Mesothelial cell of epicardium (in vitro differentiated cells): Measurements from ENCODE around the gene EXOSC2. TPM values are rescaled to one million over a fixed set of nuclear protein-coding genes. Genes with fewer than 3 reads are reported as not detected.

Experiments used
- DNase-seq, 2 experiments: peaks; one replicate each; pipeline ENCODE4 v3.0.0; 2021; ENCODE audit warnings: low spot score in 2 of 2; ENCODE audit not compliant: unreplicated experiment in 2 of 2
- H3K27ac Mint-ChIP-seq: 2 replicates; pipeline ENCODE4 v1.8.0; 2021; ENCODE audit warnings: mixed read lengths
- H3K27me3 Mint-ChIP-seq: 2 replicates; pipeline ENCODE4 v1.8.0; 2021; ENCODE audit warnings: low read depth, mixed read lengths
- H3K36me3 Mint-ChIP-seq: 2 replicates; pipeline ENCODE4 v1.8.0; 2021; ENCODE audit warnings: mixed read lengths
- H3K4me1 Mint-ChIP-seq: 2 replicates; pipeline ENCODE4 v1.8.0; 2021; ENCODE audit warnings: mixed read lengths
- H3K4me3 Mint-ChIP-seq: 2 replicates; pipeline ENCODE4 v1.8.0; 2021; ENCODE audit warnings: mild to moderate bottlenecking, moderate library complexity, mixed read lengths
- H3K9me3 Mint-ChIP-seq: 2 replicates; pipeline ENCODE4 v1.8.0; 2021; ENCODE audit warnings: mixed read lengths
- total RNA-seq: library from RNA; stranded (reverse); gene quantifications from 3 replicates; pipeline ENCODE4 v1.2.1, GENCODE V29; 2021
- TF ChIP-seq, protein P1 (sequence below): fragments of 200-600 bp; sonication (generic); IDR thresholded peaks from one replicate; pipeline ENCODE4 v1.5.0; 2021; ENCODE audit warnings: antibody characterized with exemption; ENCODE audit not compliant: unreplicated experiment

The EXOSC2 gene
- total RNA-seq, 1 donor from 2014 or later: 52.8 TPM

DNA sequence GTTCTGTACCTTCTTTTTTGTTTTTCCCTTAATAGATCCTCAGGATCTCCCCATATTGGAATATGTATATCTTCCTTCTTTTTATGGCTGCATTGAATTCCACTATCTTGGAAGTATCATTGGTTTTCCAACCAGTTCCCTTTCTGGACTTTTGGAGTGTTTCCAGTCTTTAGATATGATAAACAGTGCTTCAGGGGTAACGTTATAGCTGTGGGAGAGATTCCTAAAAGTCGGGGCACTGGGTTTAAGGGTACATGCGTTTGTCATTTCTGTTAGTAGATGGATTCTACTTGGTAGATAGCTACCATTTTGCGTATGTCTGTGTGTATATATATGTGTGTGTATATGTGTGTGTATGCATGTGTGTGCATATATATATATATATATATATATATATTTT, 42.0 kb downstream of the EXOSC2 start:
- peaks cover 11% of the 10 kb centered on the region for H3K4me1 Mint-ChIP-seq
- no peak overlapping the region for H3K4me3 Mint-ChIP-seq
- TF ChIP-seq, protein P1, sequence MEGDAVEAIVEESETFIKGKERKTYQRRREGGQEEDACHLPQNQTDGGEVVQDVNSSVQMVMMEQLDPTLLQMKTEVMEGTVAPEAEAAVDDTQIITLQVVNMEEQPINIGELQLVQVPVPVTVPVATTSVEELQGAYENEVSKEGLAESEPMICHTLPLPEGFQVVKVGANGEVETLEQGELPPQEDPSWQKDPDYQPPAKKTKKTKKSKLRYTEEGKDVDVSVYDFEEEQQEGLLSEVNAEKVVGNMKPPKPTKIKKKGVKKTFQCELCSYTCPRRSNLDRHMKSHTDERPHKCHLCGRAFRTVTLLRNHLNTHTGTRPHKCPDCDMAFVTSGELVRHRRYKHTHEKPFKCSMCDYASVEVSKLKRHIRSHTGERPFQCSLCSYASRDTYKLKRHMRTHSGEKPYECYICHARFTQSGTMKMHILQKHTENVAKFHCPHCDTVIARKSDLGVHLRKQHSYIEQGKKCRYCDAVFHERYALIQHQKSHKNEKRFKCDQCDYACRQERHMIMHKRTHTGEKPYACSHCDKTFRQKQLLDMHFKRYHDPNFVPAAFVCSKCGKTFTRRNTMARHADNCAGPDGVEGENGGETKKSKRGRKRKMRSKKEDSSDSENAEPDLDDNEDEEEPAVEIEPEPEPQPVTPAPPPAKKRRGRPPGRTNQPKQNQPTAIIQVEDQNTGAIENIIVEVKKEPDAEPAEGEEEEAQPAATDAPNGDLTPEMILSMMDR: no peak
- DNase-seq: no peak
- H3K36me3 Mint-ChIP-seq: no peaks in the 10 kb centered on the region
- H3K27ac Mint-ChIP-seq: no peak overlapping the region
- no peaks in the 10 kb centered on the region for H3K27me3 Mint-ChIP-seq
- H3K9me3 Mint-ChIP-seq: no peaks in the 10 kb centered on the region

- Mint-ChIP-seq H3K4me1 (peaks cover 7% of the 10 kb centered on the region), H3K4me3 (no peak overlapping the region), H3K27ac (no peak overlapping the region), H3K36me3 (no peaks in the 10 kb centered on the region), H3K27me3 (no peaks in the 10 kb centered on the region), H3K9me3 (no peaks in the 10 kb centered on the region)
- TF ChIP-seq, protein P1: no peak
- DNase-seq: no peak
Measured at GRCh38 chr9:130736834-130737233, 43.3 kb downstream of the EXOSC2 start.

GRCh38 chr9:130738281-130738680, 44.7 kb downstream of the EXOSC2 start:
- no peak for DNase-seq
- Mint-ChIP-seq H3K4me3 (no peak overlapping the region), H3K27me3 (no peaks in the 10 kb centered on the region), H3K9me3 (no peaks in the 10 kb centered on the region), H3K36me3 (no peaks in the 10 kb centered on the region), H3K27ac (no peak overlapping the region), H3K4me1 (no peaks in the 10 kb centered on the region)
- TF ChIP-seq, protein P1: no peak

DNA sequence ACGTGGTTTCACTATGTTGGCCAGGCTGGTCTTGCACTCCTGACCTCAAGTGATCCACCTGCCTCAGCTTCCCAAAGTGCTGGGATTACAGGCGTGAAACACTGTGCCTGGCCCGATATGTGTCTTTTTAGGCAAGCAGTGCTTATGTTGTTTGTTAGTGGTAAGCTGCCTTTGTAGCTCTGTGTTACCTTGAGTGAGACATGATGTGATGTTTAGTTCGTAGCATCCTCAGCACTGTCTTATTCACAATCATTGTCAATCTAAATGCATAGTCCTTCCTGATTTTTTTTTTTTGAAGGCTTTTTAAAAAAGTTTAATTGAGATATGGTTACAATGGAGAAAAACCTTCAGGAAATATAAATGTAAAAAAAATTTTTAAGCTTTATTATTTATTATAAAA, 45.5 kb downstream of the EXOSC2 start:
- H3K36me3 Mint-ChIP-seq: no peaks in the 10 kb centered on the region
- H3K4me3 Mint-ChIP-seq: no peak overlapping the region
- no peaks in the 10 kb centered on the region for H3K27me3 Mint-ChIP-seq
- TF ChIP-seq, protein P1: no peak
- DNase-seq: no peak
- no peaks in the 10 kb centered on the region for H3K9me3 Mint-ChIP-seq
- no peaks in the 10 kb centered on the region for H3K4me1 Mint-ChIP-seq
- no peak overlapping the region for H3K27ac Mint-ChIP-seq

DNA sequence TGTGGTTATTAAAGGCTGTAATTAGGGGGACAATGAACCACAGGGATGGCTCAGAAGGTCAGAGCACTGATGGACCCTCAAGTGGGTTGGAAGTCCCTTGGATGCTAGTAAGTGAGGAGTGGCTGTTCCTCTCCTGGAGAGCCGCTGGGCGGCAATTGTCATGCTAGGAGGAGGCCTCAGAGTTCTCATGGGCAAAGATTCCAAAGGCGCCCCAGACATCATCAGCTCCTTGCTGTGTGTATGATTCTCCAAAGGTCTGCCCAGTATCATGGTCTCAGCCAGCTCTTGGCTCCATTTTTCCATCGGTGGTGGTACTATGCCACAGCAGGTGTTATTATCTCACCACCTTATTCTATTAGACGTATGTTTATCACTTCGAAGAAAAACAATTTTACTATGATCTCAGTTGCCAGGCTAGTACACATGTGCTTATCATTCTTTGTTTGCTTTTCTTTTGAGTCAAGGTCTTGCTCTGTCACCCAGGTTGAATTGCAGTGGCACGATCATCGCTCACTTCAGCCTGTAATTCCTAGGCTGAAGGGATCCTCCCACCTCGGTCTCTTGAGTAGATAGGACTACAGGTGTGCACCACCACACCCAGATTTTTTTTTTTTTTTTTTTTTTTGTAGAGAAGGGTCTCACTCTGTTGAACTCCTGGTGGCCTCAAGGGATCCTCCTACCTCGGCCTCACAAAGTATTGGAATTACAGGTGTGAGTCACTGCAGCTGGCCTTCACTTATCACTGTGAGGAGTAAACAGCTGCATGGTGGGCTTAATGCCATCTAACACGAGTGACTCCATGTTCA, 46.8 kb downstream of the EXOSC2 start:
- H3K27me3 Mint-ChIP-seq: no peaks in the 10 kb centered on the region
- H3K9me3 Mint-ChIP-seq: no peaks in the 10 kb centered on the region
- H3K27ac Mint-ChIP-seq: no peak overlapping the region
- no peaks in the 10 kb centered on the region for H3K36me3 Mint-ChIP-seq
- no peak for DNase-seq
- H3K4me1 Mint-ChIP-seq: no peaks in the 10 kb centered on the region
- no peak overlapping the region for H3K4me3 Mint-ChIP-seq
- TF ChIP-seq, protein P1: no peak

DNA sequence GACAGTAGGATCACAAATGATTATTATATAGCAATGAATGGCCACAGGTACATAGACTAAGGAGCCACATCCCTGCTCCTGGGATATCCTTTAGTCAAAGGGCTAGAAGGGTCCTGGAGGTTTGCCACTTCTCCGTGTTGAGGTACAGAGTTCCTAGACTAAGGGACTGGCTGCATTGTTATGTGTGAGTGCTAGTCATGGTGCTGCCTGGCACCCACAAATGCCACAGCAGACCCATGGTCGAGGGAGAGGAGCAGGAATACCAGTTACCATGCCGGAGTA, 47.4 kb downstream of the EXOSC2 start:
- H3K4me1 Mint-ChIP-seq: no peaks in the 10 kb centered on the region
- no peaks in the 10 kb centered on the region for H3K36me3 Mint-ChIP-seq
- TF ChIP-seq, protein P1: no peak
- no peak for DNase-seq
- H3K9me3 Mint-ChIP-seq: no peaks in the 10 kb centered on the region
- H3K27ac Mint-ChIP-seq: no peak overlapping the region
- no peaks in the 10 kb centered on the region for H3K27me3 Mint-ChIP-seq
- no peak overlapping the region for H3K4me3 Mint-ChIP-seq
